H1 (cell line): ENCODE data around the gene ACACB. TPM values are rescaled to one million over a fixed set of nuclear protein-coding genes. Genes with fewer than 3 reads are reported as not detected.

Experiments used
- CTCF ChIA-PET: fragments of 300-600 bp; sonication (Branson Sonifier 250); formaldehyde crosslinking; loops from one replicate; lab custom pipeline; 2021; ENCODE audit not compliant: partially characterized antibody; lab: Charles Lee
- POLR2A ChIA-PET: fragments of 300-600 bp; sonication (Branson Sonifier 250); formaldehyde crosslinking; loops from one replicate; lab custom pipeline; 2021; ENCODE audit warnings: inconsistent platforms; ENCODE audit not compliant: partially characterized antibody; lab: Charles Lee
- DNase-seq, 2 experiments: peaks; one replicate each; pipeline versions ENCODE4 v3.0.0 to v3.0.0-alpha.2; 2010 to 2022; ENCODE audit warnings: low spot score in 2 of 2, low read depth in 1 of 2, mixed read lengths in 1 of 2
- FAIRE-seq: peaks from 2 replicates; lab custom pipeline; 2011; peaks lifted over from hg19 to GRCh38; lab: Jason Lieb, UNC
- H2AFZ ChIP-seq: 2 replicates; pipeline ENCODE4 v1.8.1; 2012; ENCODE audit warnings: low read length, inconsistent platforms
- H2AK5ac ChIP-seq: 2 replicates; pipeline ENCODE4 v1.6.1; 2013; ENCODE audit warnings: low read depth, low read length
- H2BK120ac ChIP-seq: replicated peaks from 2 replicates; pipeline ENCODE3; 2013; ENCODE audit warnings: low read depth, low read length, inconsistent platforms
- H2BK12ac ChIP-seq: 2 replicates; pipeline ENCODE4 v1.6.1; 2013; ENCODE audit warnings: low read depth, low read length
- H2BK15ac ChIP-seq: 2 replicates; pipeline ENCODE4 v1.6.1; 2013; ENCODE audit warnings: low read length
- H2BK20ac ChIP-seq: 2 replicates; pipeline ENCODE4 v1.6.1; 2013; ENCODE audit warnings: low read length
- H2BK5ac ChIP-seq: 2 replicates; pipeline ENCODE4 v1.6.1; 2013; ENCODE audit warnings: low read depth, low read length
- H3K14ac ChIP-seq: 2 replicates; pipeline ENCODE4 v1.6.1; 2013; ENCODE audit warnings: inconsistent platforms; ENCODE audit not compliant: insufficient read length
- H3K18ac ChIP-seq: 2 replicates; pipeline ENCODE4 v1.6.1; 2013; ENCODE audit warnings: low read length; ENCODE audit errors: extremely low read depth
- H3K23ac ChIP-seq: 2 replicates; pipeline ENCODE4 v1.6.1; 2013; ENCODE audit warnings: inconsistent platforms; ENCODE audit not compliant: insufficient read length
- H3K23me2 ChIP-seq: 2 replicates; pipeline ENCODE4 v1.6.1; 2013; ENCODE audit warnings: low read depth, low read length
- H3K27ac ChIP-seq: 2 replicates; pipeline ENCODE4 v1.6.1; 2011; ENCODE audit warnings: low read depth, low read length, inconsistent platforms
- H3K27me3 ChIP-seq, 4 experiments: replicated peaks in 1 of 4; 1 replicate in 1 of 4; 2 replicates in 3 of 4; pipeline versions ENCODE4 v1.6.1 to v1.8.1; 2011 to 2013; ENCODE audit warnings: low read length in 3 of 4, mild to moderate bottlenecking in 3 of 4, inconsistent platforms in 2 of 4, mixed read lengths in 2 of 4, moderate library complexity in 1 of 4; ENCODE audit not compliant: control insufficient read depth in 3 of 4, insufficient read depth in 3 of 4; ENCODE audit errors: extremely low read depth in 1 of 4
- H3K36me3 ChIP-seq, 4 experiments: 2 replicates each; pipeline versions ENCODE4 v1.6.1 to v1.8.1; 2011 to 2013; ENCODE audit warnings: mild to moderate bottlenecking in 4 of 4, low read length in 3 of 4, moderate library complexity in 2 of 4, control low read depth in 1 of 4, inconsistent platforms in 1 of 4; ENCODE audit not compliant: insufficient read depth in 4 of 4, control insufficient read depth in 2 of 4
- H3K4ac ChIP-seq: replicated peaks from 2 replicates; pipeline ENCODE3; 2013; ENCODE audit warnings: low read length, low read depth, mixed read lengths, inconsistent platforms; ENCODE audit not compliant: insufficient read length
- H3K4me1 ChIP-seq, 4 experiments: replicated peaks in 1 of 4; 1 replicate in 1 of 4; 2 replicates in 3 of 4; pipeline versions ENCODE4 v1.6.1 to v1.8.1; 2011 to 2013; ENCODE audit warnings: low read length in 3 of 4, inconsistent platforms in 2 of 4, mixed read lengths in 1 of 4; ENCODE audit not compliant: insufficient read depth in 4 of 4, control insufficient read depth in 3 of 4
- H3K4me2 ChIP-seq, 2 experiments: 2 replicates each; pipeline versions ENCODE4 v1.6.1 to v1.8.1; 2011 to 2013; ENCODE audit warnings: low read depth in 2 of 2, low read length in 2 of 2, control low read depth in 1 of 2, inconsistent platforms in 1 of 2, mild to moderate bottlenecking in 1 of 2; ENCODE audit not compliant: insufficient read depth in 1 of 2
- H3K4me3 ChIP-seq, 4 experiments: fragments of 200-600, 300-600 bp in 1 of 4; sonication (generic), shearing (Covaris generic), sonication (Bioruptor Twin) in 1 of 4; 2 replicates each; pipeline versions ENCODE4 v1.5.1 to v1.8.1; 2011 to 2016; ENCODE audit warnings: low read length in 4 of 4, low read depth in 3 of 4, control low read depth in 2 of 4, inconsistent platforms in 2 of 4, mild to moderate bottlenecking in 2 of 4, mixed read lengths in 1 of 4, moderate library complexity in 1 of 4; ENCODE audit not compliant: insufficient read depth in 2 of 4; ENCODE audit errors: extremely low read depth in 1 of 4
- H3K56ac ChIP-seq: replicated peaks from 2 replicates; pipeline ENCODE3; 2013; ENCODE audit warnings: low read depth, mild to moderate bottlenecking, mixed read lengths, low read length, inconsistent platforms; ENCODE audit not compliant: insufficient read length
- H3K79me1 ChIP-seq: 2 replicates; pipeline ENCODE4 v1.6.1; 2013; ENCODE audit warnings: low read depth, low read length, control low read depth
- H3K79me2 ChIP-seq, 2 experiments: 2 replicates each; pipeline versions ENCODE4 v1.6.1 to v1.8.1; 2012 to 2013; ENCODE audit warnings: low read length in 2 of 2, mild to moderate bottlenecking in 2 of 2, inconsistent platforms in 1 of 2; ENCODE audit not compliant: insufficient read depth in 2 of 2, control insufficient read depth in 1 of 2
- H3K9ac ChIP-seq, 4 experiments: replicated peaks in 1 of 4; 1 replicate in 1 of 4; 2 replicates in 3 of 4; pipeline versions ENCODE4 v1.6.1 to v1.8.1; 2011 to 2013; ENCODE audit warnings: low read depth in 3 of 4, low read length in 3 of 4, control low read depth in 2 of 4, mild to moderate bottlenecking in 2 of 4, moderate library complexity in 2 of 4, inconsistent platforms in 1 of 4; ENCODE audit errors: extremely low read depth in 1 of 4
- H3K9me3 ChIP-seq, 2 experiments: 2 replicates each; pipeline versions ENCODE4 v1.6.1 to v1.8.1; 2012 to 2013; ENCODE audit warnings: mild to moderate bottlenecking in 2 of 2, moderate library complexity in 2 of 2, control low read depth in 1 of 2, inconsistent platforms in 1 of 2, low read depth in 1 of 2, low read length in 1 of 2, mixed read lengths in 1 of 2; ENCODE audit not compliant: insufficient read depth in 2 of 2
- H4K20me1 ChIP-seq, 2 experiments: replicated peaks in 1 of 2; 2 replicates each; pipeline versions ENCODE3 to v1.8.1; 2011 to 2013; ENCODE audit warnings: inconsistent platforms in 2 of 2, low read length in 2 of 2, mild to moderate bottlenecking in 1 of 2; ENCODE audit not compliant: insufficient read depth in 2 of 2, control insufficient read depth in 1 of 2
- H4K5ac ChIP-seq: 2 replicates; pipeline ENCODE4 v1.6.1; 2013; ENCODE audit warnings: low read length, low read depth, mixed read lengths, inconsistent platforms; ENCODE audit not compliant: insufficient read length
- H4K8ac ChIP-seq: 2 replicates; pipeline ENCODE4 v1.8.0; 2013; ENCODE audit warnings: mild to moderate bottlenecking, moderate library complexity, low read length, inconsistent platforms; ENCODE audit not compliant: insufficient read depth; ENCODE audit errors: extremely low read depth
- H4K91ac ChIP-seq: replicated peaks from 2 replicates; pipeline ENCODE3; 2013; ENCODE audit warnings: low read length, mixed read lengths, inconsistent platforms; ENCODE audit not compliant: insufficient read length
- ATF3 ChIP-seq: IDR thresholded peaks from 2 replicates; pipeline ENCODE4 v1.6.1; 2011; ENCODE audit warnings: low read depth, mild to moderate bottlenecking, low read length; ENCODE audit not compliant: insufficient read depth
- CEBPB ChIP-seq: IDR thresholded peaks from 2 replicates; pipeline ENCODE4 v1.6.1; 2012; ENCODE audit warnings: low read depth, low read length
- CHD1 ChIP-seq: IDR thresholded peaks from 2 replicates; pipeline ENCODE4 v1.6.1; 2012; ENCODE audit warnings: low read depth, low read length, improper control_type of control experiment
- CREB1 ChIP-seq: IDR thresholded peaks from 2 replicates; pipeline ENCODE4 v1.6.1; 2012; ENCODE audit warnings: inconsistent platforms
- EGR1 ChIP-seq: IDR thresholded peaks from 2 replicates; pipeline ENCODE4 v1.6.1; 2011; ENCODE audit warnings: low read depth, low read length, borderline replicate concordance
- JUN ChIP-seq: IDR thresholded peaks from 2 replicates; pipeline ENCODE4 v1.6.1; 2011; ENCODE audit warnings: low read depth, mild to moderate bottlenecking, improper control_type of control experiment, low read length
- KDM4A ChIP-seq: IDR thresholded peaks from one replicate; pipeline ENCODE4 v1.7.1; 2012; ENCODE audit warnings: low read depth, mild to moderate bottlenecking, moderate library complexity, low read length, inconsistent platforms; ENCODE audit not compliant: severe bottlenecking
- POLR2A ChIP-seq, 2 experiments: IDR thresholded peaks; 1 replicate in 1 of 2; 2 replicates in 1 of 2; pipeline ENCODE4 v1.6.1; 2011; ENCODE audit warnings: low read depth in 2 of 2, low read length in 2 of 2, mild to moderate bottlenecking in 2 of 2; ENCODE audit errors: control extremely low read depth in 1 of 2
- RAD21 ChIP-seq, 2 experiments: IDR thresholded peaks in 1 of 2; conservative IDR thresholded peaks in 1 of 2; 2 replicates each; pipeline ENCODE4 v1.6.1; 2011; ENCODE audit warnings: low read depth in 2 of 2, low read length in 2 of 2, improper control_type of control experiment in 1 of 2, inconsistent platforms in 1 of 2, mild to moderate bottlenecking in 1 of 2, moderate library complexity in 1 of 2
- SAP30 ChIP-seq: fragments of 300-600 bp; sonication (generic); IDR thresholded peaks from 2 replicates; pipeline ENCODE4 v1.7.1; 2012; ENCODE audit warnings: low read length, moderate library complexity, mild to moderate bottlenecking, inconsistent platforms; ENCODE audit not compliant: insufficient read depth, insufficient replicate concordance
- SIN3A ChIP-seq, 2 experiments: IDR thresholded peaks in 1 of 2; conservative IDR thresholded peaks in 1 of 2; 2 replicates each; pipeline ENCODE4 v1.6.1; 2011 to 2012; ENCODE audit warnings: low read length in 2 of 2, improper control_type of control experiment in 1 of 2, low read depth in 1 of 2, mild to moderate bottlenecking in 1 of 2
- TAF1 ChIP-seq: IDR thresholded peaks from 2 replicates; pipeline ENCODE4 v1.6.1; 2011; ENCODE audit warnings: mild to moderate bottlenecking, low read depth, low read length
- USF2 ChIP-seq: IDR thresholded peaks from 2 replicates; pipeline ENCODE4 v1.6.1; 2011; ENCODE audit warnings: low read length, improper control_type of control experiment
- WGBS, 2 experiments: shearing (Covaris generic) in 1 of 2; methylation state at CpG; one replicate each; pipeline versions ENCODE4 v1.1.6 to v1.1.7; 2013 to 2015; ENCODE audit warnings: low lambda C conversion rate in 2 of 2, mixed read lengths in 2 of 2, inconsistent platforms in 1 of 2, low coverage in 1 of 2, missing lambda C conversion rate in 1 of 2; ENCODE audit not compliant: insufficient replicate concordance in 2 of 2, insufficient coverage in 1 of 2, insufficient read length in 1 of 2; ENCODE audit errors: extremely low coverage in 1 of 2, missing lambda C conversion rate in 1 of 2; 5-methylcytosine and 5-hydroxymethylcytosine counted together
- polyA plus RNA-seq, 7 experiments: library from polyadenylated mRNA; depleted of rRNA in 3 of 7; stranded (reverse) in 5 of 7; unstranded in 2 of 7; fragments of >200 nt in 5 of 7; fragments of 200-250 nt in 2 of 7; gene quantifications; 1 replicate in 5 of 7; 2 replicates in 1 of 7; 4 replicates in 1 of 7; pipeline versions ENCODE4 v1.2.1 to v1.2.3, GENCODE V29; 2011 to 2013; ENCODE audit warnings: missing spikeins in 2 of 7, mixed read lengths in 2 of 7
- total RNA-seq: library from RNA; stranded (reverse); fragmentation: NEBNext Ultra II Directional; extraction: Animal tissue kit (Norgen Biotek cat#: 25700); gene quantifications from 2 replicates; pipeline ENCODE4 v1.2.1, GENCODE V29; 2021

The ACACB gene
- total and polyA plus RNA-seq, 2 of the 8 experiments (the other 6 are each of a cell fraction or from before 2014, with no cell fraction given): 5.8 to 15.3 TPM

GRCh38 chr12:109196332-109196731 is 79.9 kb downstream of the ACACB start:
- Histone ChIP-seq H2BK20ac (no peak overlapping the region), H3K14ac (no peak overlapping the region), H3K4me1 (no peaks in the 10 kb centered on the region), H3K79me1 (no peaks in the 10 kb centered on the region; the same call in 1 of the 2 replicates), H3K56ac (no peak overlapping the region), H3K23ac (no peak overlapping the region), H3K23me2 (no peaks in the 10 kb centered on the region), H3K27ac (no peak overlapping the region), H3K9ac (no peak overlapping the region), H3K4ac (no peak overlapping the region), H4K8ac (no peak overlapping the region), H4K5ac (no peak overlapping the region), H4K91ac (no peak overlapping the region), H3K36me3 (peaks cover 0 to 2% (median 0%) of the 10 kb centered on the region in 4 experiments; a peak in 3 of 8 replicates), H3K9me3 (no peaks in the 10 kb centered on the region), H4K20me1 (no peaks in the 10 kb centered on the region), H3K4me2 (no peak overlapping the region), H2BK15ac (no peak overlapping the region), H2AFZ (no peak overlapping the region), H3K79me2 (no peaks in the 10 kb centered on the region), H3K4me3 (no peak overlapping the region), H2BK120ac (no peak overlapping the region), H2BK12ac (no peak overlapping the region), H2AK5ac (no peak overlapping the region), H3K27me3 (no peaks in the 10 kb centered on the region), H3K18ac (no peak overlapping the region), H2BK5ac (no peak overlapping the region)
- WGBS, 2 experiments: 91% methylated on average over 4 of the region's 4 CpGs; no CpG with 5 or more reads in 1 of the 2 experiments
- POLR2A ChIA-PET: interaction anchor here (1.3 to 1.4 kb wide), 2 partner anchors 9 to 13 kb away, joined by 3 to 4 read pairs; no protein-coding TSS in a partner anchor
- FAIRE-seq: no peak
- DNase-seq: no peak
- CTCF ChIA-PET: interaction anchor here (1.0 to 1.4 kb wide), 3 partner anchors 41 to 198 kb away, joined by 3 to 7 read pairs (median 3); no protein-coding TSS in a partner anchor
- TF ChIP-seq JUN: no peak
- no peak for TF ChIP-seq USF2
- no peak for TF ChIP-seq CHD1
- no peak for TF ChIP-seq CEBPB
- TF ChIP-seq POLR2A (IDR thresholded peaks at IDR 0.05; ENCODE audit: control extremely low read depth in 1 of 2, low read depth in 2 of 2, low read length in 2 of 2): no peak
- TF ChIP-seq ATF3: no peak
- no peak for TF ChIP-seq RAD21 (IDR thresholded peaks at IDR 0.05 in 1 of 2, conservative IDR thresholded peaks at IDR 0.05 in 1 of 2; ENCODE audit: low read depth in 2 of 2, low read length in 2 of 2)
- no peak for TF ChIP-seq EGR1
- no peak for TF ChIP-seq TAF1
- TF ChIP-seq CREB1: no peak
- no peak for TF ChIP-seq SIN3A (conservative IDR thresholded peaks at IDR 0.05 in 1 of 2, IDR thresholded peaks at IDR 0.05 in 1 of 2; ENCODE audit: low read depth in 1 of 2, low read length in 2 of 2)
- TF ChIP-seq SAP30: no peak
- no peak for TF ChIP-seq KDM4A
